GM04503 (cell line): ENCODE results near the gene ZBTB46.
"Not testable (repeated sequence)": the region's sequence is repeated elsewhere in the genome, so short reads cannot be mapped to it uniquely, and the experiment has no call there.

Experiments
- DNase-seq: peaks from one replicate; pipeline ENCODE4 v3.0.0-alpha.2; 2012; ENCODE audit warnings: low read depth

ZBTB46 gene

GRCh38 chr20:63830841-63831588 is at the start of gene ZBTB46:
TSS of gene ZBTB46 (minus strand) at chr20:63831264. CDS start at chr20:63790757, 40,507 bp downstream.
- DNase-seq: no peak

DNA sequence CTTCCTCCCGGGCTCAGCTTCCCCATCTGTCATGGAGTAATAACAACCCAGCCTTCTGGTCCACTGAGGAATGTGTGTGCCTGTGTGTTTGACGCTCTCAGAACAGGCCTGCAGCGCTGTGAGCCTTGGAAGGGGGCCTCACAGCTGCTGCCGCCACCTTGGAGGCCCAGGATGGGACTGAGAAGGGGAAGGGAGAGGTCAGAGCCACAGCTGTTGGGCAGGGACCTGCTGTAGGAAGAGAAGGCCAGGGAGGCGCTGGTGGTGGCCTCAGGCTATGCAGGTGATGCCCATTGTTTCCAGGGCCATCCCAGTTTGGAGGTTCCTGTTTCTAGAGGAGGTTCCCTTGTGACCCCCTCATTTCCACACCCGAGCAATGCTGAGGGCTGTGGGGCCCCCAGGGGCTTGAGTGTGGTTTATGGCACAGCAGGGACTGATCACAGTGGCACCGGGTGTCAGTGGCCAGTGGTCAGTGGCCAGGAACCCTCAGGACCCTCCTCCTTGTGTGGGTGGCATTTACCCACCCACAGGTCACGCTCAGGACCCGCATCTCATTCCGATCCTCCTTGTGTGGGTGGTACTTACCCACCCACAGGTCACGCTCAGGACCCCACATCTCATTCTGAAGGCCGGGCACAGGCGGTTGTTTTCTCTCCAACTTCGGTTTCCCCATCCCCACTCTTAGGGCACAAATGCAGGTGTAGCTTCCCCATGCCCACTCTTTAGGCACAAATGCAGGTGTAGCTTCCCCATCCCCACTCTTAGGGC is 48.0 kb upstream of the ZBTB46 start:
- no peak for DNase-seq

DNA sequence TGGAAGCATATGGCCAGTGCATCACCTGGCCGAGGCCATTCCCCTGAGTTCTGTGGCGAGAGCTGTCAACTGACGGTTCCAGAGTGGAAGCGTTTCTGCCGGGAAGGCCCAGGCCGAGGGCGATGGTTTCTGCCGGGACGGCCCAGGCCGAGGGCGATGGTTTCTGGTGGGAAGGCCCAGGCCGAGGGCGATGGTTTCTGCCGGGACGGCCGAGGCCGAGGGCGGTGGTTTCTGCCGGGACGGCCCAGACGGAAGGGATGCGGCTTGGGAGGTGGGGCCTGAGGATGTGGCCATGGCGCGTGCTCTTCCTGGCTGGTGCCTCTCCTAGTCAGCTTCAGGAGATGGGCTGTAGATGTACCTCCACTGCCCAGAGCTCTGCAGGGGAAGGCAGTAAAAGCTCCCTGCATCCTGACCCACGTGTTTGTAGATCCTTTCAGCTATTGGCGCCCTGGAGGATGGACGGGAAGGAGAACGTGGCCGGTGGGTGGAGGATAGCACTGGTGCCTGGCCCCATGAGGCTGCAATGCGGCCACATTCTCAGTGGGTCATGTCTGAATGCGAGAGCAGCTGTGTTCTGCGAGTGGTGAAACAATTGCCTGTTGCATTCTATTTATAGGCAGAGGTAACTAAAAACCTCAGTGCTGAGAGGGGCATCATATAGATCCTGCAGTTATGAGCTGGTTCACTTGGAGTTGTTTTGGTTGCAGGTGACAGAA is 46.8 kb upstream of the ZBTB46 start:
- no peak for DNase-seq

DNA sequence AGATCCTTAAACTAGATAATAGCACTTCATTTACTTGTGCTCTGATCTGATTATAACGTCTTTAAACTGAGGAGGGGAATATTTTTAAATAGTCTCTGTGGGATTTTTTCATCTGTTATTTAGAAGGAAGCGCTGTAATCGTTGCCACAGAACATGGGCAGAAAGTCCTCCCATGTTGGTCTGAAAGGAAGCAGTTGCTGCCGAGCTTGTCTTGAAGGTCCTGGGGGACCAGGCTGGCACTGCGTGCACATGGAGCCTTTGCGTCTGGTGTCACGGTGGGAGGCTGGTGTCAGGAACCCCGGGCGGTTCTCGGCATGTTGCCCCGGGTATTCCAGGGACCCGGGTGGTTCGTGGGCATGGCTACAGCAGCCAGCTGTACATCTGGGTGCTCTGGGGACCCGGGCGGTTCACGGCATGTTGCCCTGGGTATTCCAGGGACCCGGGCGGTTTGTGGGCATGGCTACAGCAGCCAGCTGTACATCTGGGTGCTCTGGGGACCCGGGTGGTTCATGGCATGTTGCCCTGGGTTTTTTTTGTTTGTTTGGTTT is 45.5 kb upstream of the ZBTB46 start:
- no peak for DNase-seq

- DNase-seq: not testable (repeated sequence)
Observed at GRCh38 chr20:63874241-63874640, 43.2 kb upstream of the ZBTB46 start.

DNA sequence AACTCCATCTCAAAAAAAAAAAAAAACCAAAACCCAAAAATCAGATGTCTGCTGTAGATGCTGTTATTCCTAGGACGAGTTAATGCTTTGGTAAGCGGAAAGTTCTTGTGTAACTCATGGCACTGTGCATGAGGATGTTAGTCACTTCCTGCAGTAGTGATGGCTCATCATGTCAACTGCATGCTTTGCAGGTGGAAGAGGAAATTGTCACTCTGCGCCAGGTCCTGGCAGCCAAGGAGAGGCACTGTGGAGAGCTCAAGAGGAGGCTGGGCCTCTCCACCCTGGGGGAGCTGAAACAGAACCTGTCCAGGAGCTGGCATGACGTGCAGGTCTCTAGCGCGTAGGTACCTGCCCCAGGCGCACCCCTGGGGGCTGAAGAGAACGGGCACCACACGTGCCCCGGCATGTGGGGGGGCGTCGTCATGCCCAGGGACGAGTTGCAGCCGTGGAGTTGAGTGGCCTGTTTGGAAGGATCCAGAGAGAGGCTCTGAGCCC is 42.5 kb upstream of the ZBTB46 start:
- no peak for DNase-seq

GRCh38 chr20:63868264-63868663 is 37.2 kb upstream of the ZBTB46 start:
- no peak for DNase-seq

DNA sequence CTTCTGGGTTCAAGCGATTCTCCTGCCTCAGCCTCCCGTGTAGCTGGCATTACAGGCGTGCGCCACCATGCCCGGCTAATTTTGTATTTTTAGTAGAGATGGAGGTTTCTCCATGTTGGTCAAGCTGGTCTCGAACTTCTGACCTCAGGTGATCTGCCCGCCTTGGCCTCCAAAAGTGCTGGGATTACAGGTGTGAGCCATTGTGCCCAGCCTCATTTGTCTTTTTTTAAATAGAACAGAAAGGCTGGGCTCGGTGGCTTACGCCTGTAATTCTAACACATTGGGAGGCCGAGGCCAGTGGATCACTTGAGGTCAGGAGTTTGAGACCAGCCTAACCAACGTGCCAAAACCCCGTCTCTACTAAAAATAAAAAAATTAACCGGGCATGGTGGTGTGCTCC is 36.0 kb upstream of the ZBTB46 start:
- DNase-seq: not testable (repeated sequence)

GRCh38 chr20:63864978-63865640 is 34.0 kb upstream of the ZBTB46 start, which contains the start of gene TPD52L2:
TSS of gene TPD52L2 (plus strand) at chr20:63865270. CDS start at chr20:63865366, 96 bp downstream.
- DNase-seq: peak; percentile 87

DNA sequence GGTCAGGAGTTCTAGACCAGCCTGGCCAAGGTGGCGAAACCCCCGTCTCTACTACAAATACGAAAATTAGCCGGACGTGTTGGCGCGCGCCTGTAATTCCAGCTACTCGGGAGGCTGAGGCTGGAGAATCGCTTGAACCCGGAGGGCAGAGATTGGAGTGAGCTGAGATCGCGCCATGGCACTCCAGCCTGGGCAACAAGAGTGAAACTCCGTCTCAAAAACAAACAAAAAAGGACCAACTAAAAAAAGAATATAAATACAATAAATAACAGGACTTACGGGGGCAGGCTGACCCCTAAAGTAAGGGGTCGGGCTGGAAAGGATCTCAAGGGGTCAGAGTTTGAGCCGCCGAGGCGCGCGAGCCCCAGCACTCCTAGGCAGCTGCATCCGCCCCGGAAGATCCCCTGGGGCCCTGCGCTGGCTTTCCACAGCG is 33.5 kb upstream of the ZBTB46 start:
- no peak for DNase-seq

DNA sequence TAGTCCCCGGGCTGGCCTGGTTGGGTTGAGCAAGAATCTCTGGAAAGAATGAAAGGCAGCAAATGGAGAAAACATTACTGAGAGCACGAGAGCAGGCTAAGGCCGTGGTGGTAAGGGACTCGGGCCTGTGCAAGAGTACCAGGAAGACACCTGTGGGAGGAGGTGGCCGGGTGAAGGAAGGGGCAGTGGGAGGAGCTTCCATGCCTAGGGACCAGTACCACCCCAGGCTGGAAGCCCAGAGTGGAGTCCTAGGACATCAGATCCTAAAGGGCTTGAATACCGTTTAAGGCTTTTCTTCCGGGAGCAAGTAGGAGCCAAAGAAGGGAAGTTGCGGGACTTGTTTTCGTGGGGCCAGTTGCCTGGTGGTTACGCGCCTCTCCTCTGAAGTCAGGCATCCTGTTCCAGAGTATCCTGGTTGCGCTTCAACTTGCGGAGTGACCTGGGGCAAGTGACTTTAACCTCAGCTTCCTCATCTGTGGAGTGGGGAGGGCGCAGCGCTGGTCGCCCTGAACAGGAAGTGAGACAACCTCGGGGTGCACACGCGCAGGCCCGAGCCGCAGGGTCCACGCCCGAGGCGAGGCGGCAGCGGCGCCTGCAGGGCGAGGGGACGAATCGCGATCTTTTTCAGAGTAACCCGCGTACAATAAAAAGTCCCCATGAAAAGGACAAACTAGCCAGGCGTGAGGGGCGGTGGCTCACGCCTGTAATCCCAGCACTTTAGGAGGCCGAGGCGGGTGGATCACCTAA is 32.9 kb upstream of the ZBTB46 start:
- peak; percentile 34 for DNase-seq

- no peak for DNase-seq
Observed at GRCh38 chr20:63863021-63863797, 32.1 kb upstream of the ZBTB46 start.

- no peak for DNase-seq
Observed at GRCh38 chr20:63861981-63862901, 31.2 kb upstream of the ZBTB46 start.

DNA sequence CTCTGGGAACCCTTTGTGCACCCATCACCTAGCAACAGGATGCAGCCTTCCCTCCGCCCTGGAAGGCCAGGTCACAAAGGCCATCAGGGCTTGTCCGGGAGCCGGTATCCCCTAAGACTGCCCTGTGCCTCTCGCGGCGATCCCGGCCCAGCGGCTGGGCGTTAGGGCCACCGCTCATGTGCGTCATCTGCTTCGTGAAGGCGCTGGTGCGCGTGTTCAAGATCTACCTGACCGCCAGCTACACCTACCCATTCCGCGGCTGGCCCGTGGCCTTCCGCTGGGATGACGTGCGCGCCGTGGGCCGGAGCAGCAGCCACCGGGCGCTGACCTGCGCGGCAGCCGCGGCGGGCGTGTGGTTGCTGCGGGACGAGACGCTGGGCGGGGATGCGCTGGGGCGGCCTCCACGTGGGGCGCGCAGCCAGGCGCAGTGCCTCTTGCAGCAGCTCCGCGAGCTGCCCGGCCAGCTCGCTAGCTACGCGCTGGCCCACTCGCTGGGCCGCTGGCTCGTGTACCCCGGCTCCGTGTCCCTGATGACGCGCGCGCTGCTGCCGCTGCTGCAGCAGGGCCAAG is 30.4 kb upstream of the ZBTB46 start, which contains the start of gene ABHD16B:
Gene ABHD16B (plus strand): TSS at position 134 of the 570 bp plus-strand sequence. CDS start 43 bp downstream, at position 177.
- DNase-seq: no peak

- DNase-seq: no peak
Observed at GRCh38 chr20:63860325-63861051, 29.4 kb upstream of the ZBTB46 start.

GRCh38 chr20:63859166-63859699 is 28.2 kb upstream of the ZBTB46 start:
- no peak for DNase-seq

DNA sequence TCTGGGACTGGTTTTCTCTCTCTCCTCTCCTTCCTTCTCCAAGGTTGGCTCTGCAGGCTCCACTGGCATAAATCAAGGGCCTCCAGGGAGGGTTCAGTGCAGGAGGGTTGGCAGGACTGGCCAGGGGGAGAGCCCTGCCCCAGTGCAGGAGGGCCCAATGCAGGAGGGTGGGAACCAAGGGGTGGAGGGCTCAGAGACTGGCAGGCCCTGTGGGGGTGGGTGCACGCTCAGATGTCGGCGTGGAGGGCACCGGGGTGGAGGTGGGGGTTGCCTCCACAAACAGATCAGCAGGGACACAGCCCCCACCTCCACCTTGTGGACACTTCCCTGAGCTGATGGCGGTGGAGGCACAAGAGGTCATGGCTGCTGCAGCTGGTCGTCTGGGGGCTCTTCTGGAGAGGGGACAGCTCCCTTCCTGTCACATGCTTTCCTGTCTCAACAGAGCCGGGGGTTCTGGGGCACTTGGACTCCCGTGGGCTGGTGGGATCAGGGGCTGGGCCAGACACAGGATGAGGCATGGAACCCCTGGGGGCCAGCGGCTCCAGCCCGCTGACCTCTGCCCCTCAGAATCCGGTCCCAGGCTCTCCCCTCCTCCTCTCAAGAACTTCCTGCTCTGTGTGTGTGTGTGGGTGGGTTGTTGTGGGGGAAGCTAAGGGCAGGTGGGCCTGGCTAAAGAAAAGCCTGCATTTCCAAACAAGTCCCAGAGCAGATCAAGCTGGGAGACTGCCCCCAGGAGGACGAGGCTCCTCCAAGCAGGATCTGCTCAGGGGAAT is 27.5 kb upstream of the ZBTB46 start:
- no peak for DNase-seq
